ENCODE results near the gene ARPC4. TPM values are rescaled to one million over a fixed set of nuclear protein-coding genes. Genes with fewer than 3 reads are reported as not detected.

ARPC4 gene
- total RNA-seq, 2 donors from 2014 or later: 69.0 to 89.6 TPM

- H3K27me3 ChIP-seq: no peaks in the 10 kb centered on the region
- peaks cover 0 to 32% of the 10 kb centered on the region in 2 donors for H3K4me1 ChIP-seq
- H3K9me3 ChIP-seq: no peaks in the 10 kb centered on the region
- TF ChIP-seq CTCF (IDR thresholded peaks at IDR 0.05): no peak
- H3K36me3 ChIP-seq: peaks cover 37% of the 10 kb centered on the region
- no peak for DNase-seq (ENCODE audit: low spot score)
- H3K4me3 ChIP-seq: no peak overlapping the region
- no peak overlapping the region for H3K27ac ChIP-seq
These were observed 1.8 kb upstream of the ARPC4 start for GRCh38 chr3:9791127-9791526.

- no peaks in the 10 kb centered on the region for H3K27me3 ChIP-seq
- H3K36me3 ChIP-seq: peaks cover 29% of the 10 kb centered on the region
- H3K9me3 ChIP-seq: no peaks in the 10 kb centered on the region
- TF ChIP-seq CTCF (IDR thresholded peaks at IDR 0.05): no peak
- peaks cover 0 to 32% of the 10 kb centered on the region in 2 donors for H3K4me1 ChIP-seq
- DNase-seq (ENCODE audit: low spot score): no peak
- H3K27ac ChIP-seq: peak overlapping the region; percentile 96 to 99
- H3K4me3 ChIP-seq: peak overlapping the region; percentile 92 to 99
These were observed 985 bp upstream of the ARPC4 start for GRCh38 chr3:9791790-9792404.

- H3K36me3 ChIP-seq: peaks cover 35% of the 10 kb centered on the region
- peaks cover 0 to 35% of the 10 kb centered on the region in 2 donors for H3K4me1 ChIP-seq
- TF ChIP-seq CTCF (IDR thresholded peaks at IDR 0.05): no peak
- peak overlapping the region; percentile 96 to 99 for H3K27ac ChIP-seq
- no peaks in the 10 kb centered on the region for H3K27me3 ChIP-seq
- H3K4me3 ChIP-seq: peak overlapping the region; percentile 92 to 99
- no peaks in the 10 kb centered on the region for H3K9me3 ChIP-seq
- DNase-seq (ENCODE audit: low spot score): no peak
These were observed 389 bp downstream of the ARPC4 start for GRCh38 chr3:9793161-9793781.

- Histone ChIP-seq H3K9me3 (no peaks in the 10 kb centered on the region), H3K36me3 (peaks cover 36% of the 10 kb centered on the region), H3K27me3 (no peaks in the 10 kb centered on the region), H3K27ac (no peak overlapping the region), H3K4me3 (no peak overlapping the region), H3K4me1 (peaks cover 0 to 35% of the 10 kb centered on the region in 2 donors)
- no peak for TF ChIP-seq CTCF (IDR thresholded peaks at IDR 0.05)
- no peak for DNase-seq (ENCODE audit: low spot score)
These were observed 1.5 kb downstream of the ARPC4 start for GRCh38 chr3:9794400-9794799.

GRCh38 chr3:9795207-9795606 lies 2.3 kb downstream of the ARPC4 start:
- peaks cover 0 to 35% of the 10 kb centered on the region in 2 donors for H3K4me1 ChIP-seq

More at GRCh38 chr3:9795207-9795606, 2.3 kb downstream of the ARPC4 start:
- no peak for TF ChIP-seq CTCF (IDR thresholded peaks at IDR 0.05)
- no peak for DNase-seq (ENCODE audit: low spot score)
- no peaks in the 10 kb centered on the region for H3K9me3 ChIP-seq
- H3K27ac ChIP-seq: no peak overlapping the region
- H3K4me3 ChIP-seq: no peak overlapping the region
- peaks cover 39% of the 10 kb centered on the region for H3K36me3 ChIP-seq
- H3K27me3 ChIP-seq: no peaks in the 10 kb centered on the region
